Myocyte (in vitro differentiated cells): ENCODE data around the gene TBCK. TPM values are rescaled to one million over a fixed set of nuclear protein-coding genes. Genes with fewer than 3 reads are reported as not detected.
"Not testable (repeated sequence)": the region's sequence is repeated elsewhere in the genome, so short reads cannot be mapped to it uniquely, and the experiment has no call there.

Source experiments
- DNase-seq: peaks from one replicate; pipeline ENCODE4 v3.0.0-alpha.2; 2012; ENCODE audit warnings: low read depth
- total RNA-seq: library from RNA; depleted of rRNA; stranded (reverse); fragments of >200 nt; gene quantifications from 2 replicates; pipeline ENCODE4 v1.2.3, GENCODE V29; 2014

TBCK gene
- total RNA-seq, 1 donor from 2014 or later: 38.0 TPM

GRCh38 chr4:106238820-106239420 is 77.1 kb downstream of the TBCK start:
- DNase-seq: peak; percentile 34

- DNase-seq: no peak
Measured at GRCh38 chr4:106231931-106232330, 84.1 kb downstream of the TBCK start.

GRCh38 chr4:106222548-106222947 is 93.5 kb downstream of the TBCK start:
- no peak for DNase-seq

- not testable (repeated sequence) for DNase-seq
Measured at GRCh38 chr4:106213291-106213690, 102.7 kb downstream of the TBCK start.

GRCh38 chr4:106210021-106210420 is 106.0 kb downstream of the TBCK start:
- DNase-seq: no peak

GRCh38 chr4:106208481-106209460 is 107.2 kb downstream of the TBCK start:
- DNase-seq: no peak

- peak; percentile 36 for DNase-seq
Measured at GRCh38 chr4:106201373-106201772, 114.6 kb downstream of the TBCK start.

GRCh38 chr4:106195435-106195950 is 120.5 kb downstream of the TBCK start:
- DNase-seq: no peak

GRCh38 chr4:106194801-106195200 is 121.2 kb downstream of the TBCK start:
- DNase-seq: no peak

GRCh38 chr4:106192131-106192530 is 123.9 kb downstream of the TBCK start:
- DNase-seq: no peak

GRCh38 chr4:106186201-106186600 is 129.8 kb downstream of the TBCK start:
- no peak for DNase-seq

- DNase-seq: no peak
Measured at GRCh38 chr4:106183551-106183950, 132.5 kb downstream of the TBCK start.

- no peak for DNase-seq
Measured at GRCh38 chr4:106172861-106173260, 143.1 kb downstream of the TBCK start.

GRCh38 chr4:106165351-106166010 is 150.5 kb downstream of the TBCK start:
- no peak for DNase-seq

GRCh38 chr4:106162278-106162677 is 153.7 kb downstream of the TBCK start:
- no peak for DNase-seq

GRCh38 chr4:106160560-106160959 is 155.4 kb downstream of the TBCK start:
- DNase-seq: peak; percentile 17

- DNase-seq: no peak
Measured at GRCh38 chr4:106149911-106150310, 166.1 kb downstream of the TBCK start.

GRCh38 chr4:106149026-106149425 is 167.0 kb downstream of the TBCK start:
- DNase-seq: peak; percentile 35

- no peak for DNase-seq
Measured at GRCh38 chr4:106142616-106143127, 173.3 kb downstream of the TBCK start.

- DNase-seq: no peak
Measured at GRCh38 chr4:106140601-106141000, 175.4 kb downstream of the TBCK start.

GRCh38 chr4:106136777-106137331 is 179.2 kb downstream of the TBCK start:
- DNase-seq: no peak
